ENCODE measurements around the gene TMIGD1. TPM values are rescaled to one million over a fixed set of nuclear protein-coding genes. Genes with fewer than 3 reads are reported as not detected.
A peak's percentile ranks its signal among the peaks of the same experiment; 100 is the strongest.

The TMIGD1 gene
- total RNA-seq (3.2 and 3.3 TPM in 2 replicates), polyA plus RNA-seq (1.3 and 2.5 TPM in 2 replicates)

- H3K36me3 ChIP-seq (replicated peaks; ENCODE audit: insufficient read depth, low read depth), result no peaks in the 10 kb centered on the region
- no peaks in the 10 kb centered on the region for H3K9me3 ChIP-seq (ENCODE audit: low read depth)
- peak within 1 kb of the TSS; percentile 71 for H3K27ac ChIP-seq
- TF ChIP-seq CTCF (IDR thresholded peaks at IDR 0.05; ENCODE audit: poor library complexity) (no peak), EZH2phosphoT487 (IDR thresholded peaks at IDR 0.05; ENCODE audit: low read depth, severe bottlenecking, unreplicated experiment) (no peak), EZH2 (IDR thresholded peaks at IDR 0.05; ENCODE audit: borderline replicate concordance) (no peak)
- H4K20me1 ChIP-seq (ENCODE audit: insufficient read depth, poor library complexity, severe bottlenecking), result no peaks in the 10 kb centered on the region
- no peaks in the 10 kb centered on the region for H3K27me3 ChIP-seq
- H3K4me1 ChIP-seq (ENCODE audit: insufficient read depth), result peaks cover 15% of the 10 kb centered on the region
- H3K9me2 ChIP-seq (replicated peaks; ENCODE audit: insufficient read depth), result no peaks in the 10 kb centered on the region
- peak within 1 kb of the TSS; percentile 18 for H3K4me2 ChIP-seq
- H3K4me3 ChIP-seq, result no peak within 1 kb of the TSS
- 74% methylated on average over 9 of the region's 9 CpGs for WGBS (ENCODE audit: low lambda C conversion rate, missing lambda C conversion rate)
- no peaks in the 10 kb centered on the region for H3K79me2 ChIP-seq
- no peak for DNase-seq (ENCODE audit: low spot score)
- no peak within 1 kb of the TSS for H2AFZ ChIP-seq
These were observed at the start of gene TMIGD1 for GRCh38 chr17:30333503-30334360. Gene TMIGD1 (minus strand): TSS chr17:30334057. CDS start chr17:30332133, 1,924 bp downstream.

- H3K36me3 ChIP-seq (replicated peaks; ENCODE audit: insufficient read depth, low read depth), result no peaks in the 10 kb centered on the region
- no peaks in the 10 kb centered on the region for H3K27me3 ChIP-seq
- WGBS (ENCODE audit: low lambda C conversion rate, missing lambda C conversion rate), result 97% methylated on average over 1 of the region's 1 CpG
- no peak overlapping the region for H3K27ac ChIP-seq
- H3K4me1 ChIP-seq (ENCODE audit: insufficient read depth), result peaks cover 11% of the 10 kb centered on the region
- no peak for DNase-seq (ENCODE audit: low spot score)
- peaks cover 31% of the 10 kb centered on the region for H4K20me1 ChIP-seq (ENCODE audit: insufficient read depth, poor library complexity, severe bottlenecking)
- no peak overlapping the region for H2AFZ ChIP-seq
- no peaks in the 10 kb centered on the region for H3K9me3 ChIP-seq (ENCODE audit: low read depth)
- no peaks in the 10 kb centered on the region for H3K9me2 ChIP-seq (replicated peaks; ENCODE audit: insufficient read depth)
- TF ChIP-seq EZH2phosphoT487 (IDR thresholded peaks at IDR 0.05; ENCODE audit: low read depth, severe bottlenecking, unreplicated experiment) (no peak), EZH2 (IDR thresholded peaks at IDR 0.05; ENCODE audit: borderline replicate concordance) (no peak), CTCF (IDR thresholded peaks at IDR 0.05; ENCODE audit: poor library complexity) (no peak)
- peaks cover 72% of the 10 kb centered on the region for H3K79me2 ChIP-seq
- peak overlapping the region; percentile 90 for H3K4me2 ChIP-seq
- H3K4me3 ChIP-seq, result no peak overlapping the region
These were observed 48.5 kb upstream of the TMIGD1 start for GRCh38 chr17:30382345-30382744.

- H3K9me3 ChIP-seq (ENCODE audit: low read depth), result no peaks in the 10 kb centered on the region
- H3K9me2 ChIP-seq (replicated peaks; ENCODE audit: insufficient read depth), result no peaks in the 10 kb centered on the region
- no peak overlapping the region for H2AFZ ChIP-seq
- H3K36me3 ChIP-seq (replicated peaks; ENCODE audit: insufficient read depth, low read depth), result no peaks in the 10 kb centered on the region
- H3K27ac ChIP-seq, result no peak overlapping the region
- peaks cover 21% of the 10 kb centered on the region for H3K4me1 ChIP-seq (ENCODE audit: insufficient read depth)
- DNase-seq (ENCODE audit: low spot score), result no peak
- H3K27me3 ChIP-seq, result no peaks in the 10 kb centered on the region
- H3K4me2 ChIP-seq, result peak overlapping the region; percentile 90
- TF ChIP-seq EZH2 (IDR thresholded peaks at IDR 0.05; ENCODE audit: borderline replicate concordance) (no peak), CTCF (IDR thresholded peaks at IDR 0.05; ENCODE audit: poor library complexity) (no peak), EZH2phosphoT487 (IDR thresholded peaks at IDR 0.05; ENCODE audit: low read depth, severe bottlenecking, unreplicated experiment) (no peak)
- peak overlapping the region; percentile 69 for H3K4me3 ChIP-seq
- 87% methylated on average over 2 of the region's 2 CpGs for WGBS (ENCODE audit: low lambda C conversion rate, missing lambda C conversion rate)
- H4K20me1 ChIP-seq (ENCODE audit: insufficient read depth, poor library complexity, severe bottlenecking), result peaks cover 31% of the 10 kb centered on the region
- peaks cover 68% of the 10 kb centered on the region for H3K79me2 ChIP-seq
These were observed 47.4 kb upstream of the TMIGD1 start for GRCh38 chr17:30381340-30381659.

Data from hepatocyte (in vitro differentiated cells).